HG03095 (cell line): ENCODE data around the gene FKBP1C.

Experiments used
- ATAC-seq: cut with Tn5 transposase; IDR thresholded peaks from one replicate; pipeline ENCODE4 v1.9.1; 2021; ENCODE audit warnings: moderate library complexity; ENCODE audit not compliant: unreplicated experiment

The FKBP1C gene

GRCh38 chr6:63259153-63259552 is 47.9 kb downstream of the FKBP1C start:
- no peak for ATAC-seq

DNA sequence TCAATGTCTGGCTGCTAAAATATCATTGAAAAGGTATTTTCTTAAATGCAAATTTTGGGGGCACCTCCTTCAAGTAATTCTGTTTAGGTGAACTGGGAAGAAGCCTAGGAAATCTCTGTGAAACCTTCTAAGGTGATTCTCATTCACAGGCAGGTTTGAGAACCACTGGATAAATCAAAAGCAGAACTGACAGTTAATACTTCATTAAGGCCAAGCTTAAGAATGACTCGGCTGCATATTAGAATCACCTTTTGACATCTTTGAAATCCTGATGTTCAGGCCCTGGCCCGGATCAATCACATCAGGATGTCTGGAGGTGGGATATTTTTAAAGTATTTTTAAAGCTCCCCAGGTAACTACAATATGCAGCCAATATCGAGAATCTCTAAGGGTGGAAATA is 50.6 kb downstream of the FKBP1C start:
- no peak for ATAC-seq
